Sigmoid colon (tissue), 7 donors: ENCODE data around the gene ADORA1. TPM values are rescaled to one million over a fixed set of nuclear protein-coding genes. Genes with fewer than 3 reads are reported as not detected.

ENCODE experiments used
- DNase-seq: peaks from one replicate; pipeline ENCODE4 v3.0.0-alpha.2; 2019
- H3K27ac ChIP-seq, 4 donors: fragments of 200-600 bp; sonication (generic); one replicate each; pipeline ENCODE4 v1.5.1; 2016 to 2019; ENCODE audit warnings: mild to moderate bottlenecking in 1 of 4
- H3K27me3 ChIP-seq, 3 donors: fragments of 200-600 bp; sonication (generic); one replicate each; pipeline ENCODE4 v1.5.1; 2019; ENCODE audit warnings: mild to moderate bottlenecking in 1 of 3
- H3K36me3 ChIP-seq, 4 donors: fragments of 200-600 bp; sonication (generic); one replicate each; pipeline ENCODE4 v1.5.1; 2016 to 2019
- H3K4me1 ChIP-seq, 4 donors: fragments of 200-600 bp; sonication (generic); one replicate each; pipeline ENCODE4 v1.5.1; 2017 to 2019
- H3K4me3 ChIP-seq, 4 donors: fragments of 200-600 bp; sonication (generic); one replicate each; pipeline ENCODE4 v1.5.1; 2017 to 2019; ENCODE audit warnings: mild to moderate bottlenecking in 2 of 4, moderate library complexity in 1 of 4
- H3K9me3 ChIP-seq, 4 donors: fragments of 200-600 bp in 3 of 4; sonication (generic) in 3 of 4; one replicate each; pipeline versions ENCODE4 v1.5.1 to v1.6.1; 2013 to 2019
- EP300 ChIP-seq, 4 donors: sonication (generic); formaldehyde crosslinking; IDR thresholded peaks; one replicate each; pipeline ENCODE4 v1.6.1; 2017; ENCODE audit warnings: antibody characterized with exemption in 4 of 4
- POLR2A ChIP-seq, 2 donors: fragments of 450-650 bp; IDR thresholded peaks; one replicate each; pipeline ENCODE4 v1.6.1; 2016; ENCODE audit warnings: antibody characterized with exemption in 2 of 2, mild to moderate bottlenecking in 2 of 2, moderate library complexity in 2 of 2
- POLR2AphosphoS5 ChIP-seq, 4 donors: sonication (generic); formaldehyde crosslinking; IDR thresholded peaks; one replicate each; pipeline ENCODE4 v1.6.1; 2017; ENCODE audit warnings: antibody characterized with exemption in 4 of 4
- WGBS, 2 donors: extraction: QIAGEN DNeasy Blood & Tissue Kit; methylation state at CpG; one replicate each; pipeline ENCODE4 v1.1.7; 2013; 5-methylcytosine and 5-hydroxymethylcytosine counted together
- intact Hi-C: fragments of 100-400 bp; cut with DNase I; formaldehyde crosslinking; loops from one replicate; pipeline ENCODE4 v1.15.1; 2023
- polyA plus RNA-seq, 3 donors: library from polyadenylated mRNA; stranded (reverse); fragments of 200-250 nt; gene quantifications; one replicate each; pipeline ENCODE4 v1.2.3, GENCODE V29; 2013
- total RNA-seq, 4 donors: library from RNA; depleted of rRNA; stranded (reverse); fragments of >200 nt; gene quantifications; one replicate each; pipeline ENCODE4 v1.1.0, GENCODE V29; 2016
- TF ChIP-seq, protein P1 (sequence below), 4 experiments: fragments of 450-650 bp in 3 of 4; fragments of 200-600 bp in 1 of 4; IDR thresholded peaks; one replicate each; pipeline ENCODE4 v1.5.1; 2016 to 2019; ENCODE audit warnings: antibody characterized with exemption in 4 of 4, mild to moderate bottlenecking in 3 of 4, moderate library complexity in 2 of 4
- donor health status: healthy with polysubstance abuse.
- donor health status: Bipolar disorder and iron deficiency.
- donor health status: healthy.

Gene ADORA1
- total and polyA plus RNA-seq, 7 donors = 0.33 to 1.3 (median 1.0) TPM; not detected in 3

DNA sequence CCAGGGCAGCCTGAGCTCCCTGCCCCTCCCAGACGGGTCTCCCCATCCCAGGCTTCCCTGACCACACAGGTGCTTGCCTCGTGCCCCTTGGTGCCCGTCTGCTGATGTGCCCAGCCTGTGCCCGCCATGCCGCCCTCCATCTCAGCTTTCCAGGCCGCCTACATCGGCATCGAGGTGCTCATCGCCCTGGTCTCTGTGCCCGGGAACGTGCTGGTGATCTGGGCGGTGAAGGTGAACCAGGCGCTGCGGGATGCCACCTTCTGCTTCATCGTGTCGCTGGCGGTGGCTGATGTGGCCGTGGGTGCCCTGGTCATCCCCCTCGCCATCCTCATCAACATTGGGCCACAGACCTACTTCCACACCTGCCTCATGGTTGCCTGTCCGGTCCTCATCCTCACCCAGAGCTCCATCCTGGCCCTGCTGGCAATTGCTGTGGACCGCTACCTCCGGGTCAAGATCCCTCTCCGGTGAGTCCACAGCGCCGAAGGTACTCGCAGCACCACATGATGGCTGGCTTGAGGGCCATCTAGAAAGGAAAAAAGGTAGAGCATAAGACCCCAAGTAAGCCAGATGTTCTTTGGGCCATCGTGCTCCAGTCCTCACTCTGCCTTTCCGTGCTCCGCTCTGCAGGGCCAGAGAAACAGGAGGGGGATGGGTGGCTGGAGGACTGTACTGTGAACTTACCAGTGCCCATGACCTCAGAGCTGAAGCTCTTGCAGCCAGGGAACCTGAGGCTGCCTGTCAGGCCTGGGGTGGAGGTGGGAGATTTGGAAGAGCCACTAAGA lies 1.4 kb downstream of the ADORA1 start:
- no peak for TF ChIP-seq EP300 (IDR thresholded peaks at IDR 0.05)
- no peak for TF ChIP-seq POLR2AphosphoS5 (IDR thresholded peaks at IDR 0.05)
- TF ChIP-seq POLR2A (IDR thresholded peaks at IDR 0.05) = no peak
- TF ChIP-seq, protein P1, sequence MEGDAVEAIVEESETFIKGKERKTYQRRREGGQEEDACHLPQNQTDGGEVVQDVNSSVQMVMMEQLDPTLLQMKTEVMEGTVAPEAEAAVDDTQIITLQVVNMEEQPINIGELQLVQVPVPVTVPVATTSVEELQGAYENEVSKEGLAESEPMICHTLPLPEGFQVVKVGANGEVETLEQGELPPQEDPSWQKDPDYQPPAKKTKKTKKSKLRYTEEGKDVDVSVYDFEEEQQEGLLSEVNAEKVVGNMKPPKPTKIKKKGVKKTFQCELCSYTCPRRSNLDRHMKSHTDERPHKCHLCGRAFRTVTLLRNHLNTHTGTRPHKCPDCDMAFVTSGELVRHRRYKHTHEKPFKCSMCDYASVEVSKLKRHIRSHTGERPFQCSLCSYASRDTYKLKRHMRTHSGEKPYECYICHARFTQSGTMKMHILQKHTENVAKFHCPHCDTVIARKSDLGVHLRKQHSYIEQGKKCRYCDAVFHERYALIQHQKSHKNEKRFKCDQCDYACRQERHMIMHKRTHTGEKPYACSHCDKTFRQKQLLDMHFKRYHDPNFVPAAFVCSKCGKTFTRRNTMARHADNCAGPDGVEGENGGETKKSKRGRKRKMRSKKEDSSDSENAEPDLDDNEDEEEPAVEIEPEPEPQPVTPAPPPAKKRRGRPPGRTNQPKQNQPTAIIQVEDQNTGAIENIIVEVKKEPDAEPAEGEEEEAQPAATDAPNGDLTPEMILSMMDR (IDR thresholded peaks at IDR 0.05) = no peak
- intact Hi-C loops = loop anchor here (5.0 kb wide), 1 partner anchor 43 kb away; no protein-coding TSS in a partner anchor
- no peaks in the 10 kb centered on the region for H3K9me3 ChIP-seq
- H3K27ac ChIP-seq = no peak overlapping the region
- H3K4me1 ChIP-seq = peaks cover 0 to 27% (median 24%) of the 10 kb centered on the region in 4 donors
- H3K36me3 ChIP-seq = no peaks in the 10 kb centered on the region
- no peak for DNase-seq
- no peak overlapping the region for H3K4me3 ChIP-seq
- peaks cover 0 to 19% (median 18%) of the 10 kb centered on the region in 3 donors for H3K27me3 ChIP-seq
- WGBS, 2 donors = 89 to 90% methylated on average over 29 of the region's 29 CpGs

DNA sequence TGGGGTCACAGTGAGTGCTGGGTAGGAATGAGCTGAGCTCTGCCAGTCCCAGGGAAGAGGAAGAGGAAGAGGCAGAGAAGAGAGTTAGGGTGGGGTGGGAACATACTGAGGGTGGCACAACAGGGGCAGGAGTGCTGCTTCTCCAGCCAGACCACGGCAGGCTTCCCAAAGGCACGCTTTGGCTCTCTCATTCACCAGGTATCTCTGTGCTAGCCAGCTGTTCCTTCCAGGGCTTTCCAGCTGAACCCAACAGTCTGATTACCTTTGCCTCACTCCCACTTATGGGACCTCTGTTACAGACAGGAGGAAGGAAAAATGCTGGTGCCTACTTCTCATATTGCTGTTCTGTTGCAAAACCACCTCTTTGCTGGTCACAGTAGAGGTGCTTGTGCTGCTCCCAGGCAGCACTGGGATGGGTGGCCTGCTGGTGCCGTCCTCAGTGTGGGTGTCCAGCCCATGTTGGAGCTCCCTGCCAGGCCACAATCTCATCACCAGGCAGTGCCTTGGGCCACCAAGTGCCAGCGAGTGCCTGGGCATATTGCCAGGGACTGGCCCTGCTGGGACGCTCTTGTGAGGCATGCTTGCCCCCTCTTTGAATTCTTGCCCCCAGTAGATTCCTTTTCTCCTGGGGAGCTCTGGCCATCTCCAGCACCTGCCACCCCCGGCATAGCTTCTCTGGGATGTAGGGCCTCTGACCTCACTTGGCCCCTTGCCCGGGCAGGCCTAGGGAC lies 2.1 kb downstream of the ADORA1 start:
- TF ChIP-seq, protein P1 (IDR thresholded peaks at IDR 0.05) = no peak
- TF ChIP-seq POLR2AphosphoS5 (IDR thresholded peaks at IDR 0.05) = no peak
- no peak for TF ChIP-seq EP300 (IDR thresholded peaks at IDR 0.05)
- no peak for TF ChIP-seq POLR2A (IDR thresholded peaks at IDR 0.05)
- H3K4me3 ChIP-seq = no peak overlapping the region
- no peak overlapping the region for H3K27ac ChIP-seq
- intact Hi-C loops = loop anchor here (5.0 kb wide), 1 partner anchor 43 kb away; no protein-coding TSS in a partner anchor
- H3K9me3 ChIP-seq = no peaks in the 10 kb centered on the region
- H3K4me1 ChIP-seq = peaks cover 0 to 27% (median 24%) of the 10 kb centered on the region in 4 donors
- H3K36me3 ChIP-seq = no peaks in the 10 kb centered on the region
- H3K27me3 ChIP-seq = peaks cover 0 to 14% (median 12%) of the 10 kb centered on the region in 3 donors
- no peak for DNase-seq
- WGBS, 2 donors = 40 to 66% methylated on average over 7 of the region's 7 CpGs

DNA sequence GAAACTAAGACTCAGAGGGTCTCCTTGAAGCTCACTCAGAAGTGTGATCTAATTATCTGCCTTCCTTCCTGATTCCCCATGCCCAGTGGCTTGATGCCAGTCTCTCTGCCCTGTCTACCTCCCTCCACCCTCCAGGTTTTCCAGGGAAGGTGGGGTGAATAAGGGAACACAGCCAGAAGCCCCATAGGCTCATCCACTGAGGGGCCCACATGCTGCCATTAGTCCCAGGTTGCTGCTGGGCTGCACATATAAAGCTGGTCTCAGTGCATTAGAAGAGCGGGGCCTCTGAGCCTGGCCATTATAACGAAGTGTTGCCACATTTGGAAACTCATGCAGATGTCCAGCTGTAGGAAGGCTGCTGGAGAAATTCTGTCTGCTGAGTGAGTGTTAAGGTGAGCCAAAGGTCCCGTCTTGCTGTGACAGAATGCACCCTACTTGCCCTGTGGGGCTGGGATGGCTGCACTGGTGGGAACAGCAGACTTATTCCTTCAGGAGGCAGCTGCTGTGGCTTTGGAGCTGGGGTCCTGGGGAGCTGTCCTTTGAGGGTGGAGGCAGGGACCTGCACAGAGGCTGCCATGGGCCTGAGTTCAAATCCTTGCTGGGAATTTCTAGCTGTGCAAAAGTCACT lies 2.9 kb downstream of the ADORA1 start:
- Histone ChIP-seq H3K36me3 (no peaks in the 10 kb centered on the region), H3K9me3 (no peaks in the 10 kb centered on the region), H3K27ac (no peak overlapping the region), H3K4me1 (peaks cover 0 to 27% (median 24%) of the 10 kb centered on the region in 4 donors), H3K27me3 (peaks cover 0 to 9% (median 4%) of the 10 kb centered on the region in 3 donors), H3K4me3 (no peak overlapping the region)
- 82 to 85% methylated on average over 3 of the region's 3 CpGs for WGBS, 2 donors
- TF ChIP-seq, protein P1 (IDR thresholded peaks at IDR 0.05) = no peak
- TF ChIP-seq POLR2A (IDR thresholded peaks at IDR 0.05) (no peak), POLR2AphosphoS5 (IDR thresholded peaks at IDR 0.05) (no peak), EP300 (IDR thresholded peaks at IDR 0.05) (no peak)
- intact Hi-C loops = no loop called here
- peak; percentile 41 for DNase-seq

DNA sequence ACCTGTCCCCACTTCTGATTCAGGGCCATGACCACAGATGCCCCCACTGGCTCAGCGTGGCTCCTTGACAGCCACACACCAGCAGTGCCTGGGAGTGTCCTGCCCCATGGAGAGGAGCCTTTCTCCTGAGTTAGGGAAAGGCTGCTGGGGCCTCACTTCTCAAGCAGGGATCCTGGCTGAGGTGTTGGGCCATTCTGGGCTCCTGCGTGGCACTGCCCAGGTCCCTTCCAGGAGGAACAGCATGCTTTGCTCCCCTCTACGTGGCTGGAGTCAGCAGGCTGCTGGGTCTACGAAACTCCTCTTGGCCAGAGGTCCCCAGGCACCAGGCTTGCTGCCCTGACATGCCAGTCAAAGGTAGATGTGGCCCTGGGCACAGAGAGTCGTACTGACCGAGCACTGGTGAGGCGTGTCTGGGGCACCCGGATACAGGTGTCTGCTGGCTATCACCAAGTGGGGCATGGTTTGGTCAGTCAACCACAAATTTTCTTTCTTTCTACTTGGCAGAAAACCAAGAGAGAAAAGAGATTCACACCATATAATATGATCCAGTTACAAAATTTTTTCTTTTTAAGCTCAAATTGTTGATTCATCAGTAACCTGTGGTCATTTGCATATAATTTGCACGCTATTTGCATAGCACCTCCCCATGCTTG lies 4.1 kb downstream of the ADORA1 start:
- 91% methylated on average over 9 of the region's 9 CpGs for WGBS, 2 donors
- H3K36me3 ChIP-seq = no peaks in the 10 kb centered on the region
- TF ChIP-seq POLR2A (IDR thresholded peaks at IDR 0.05) = no peak
- TF ChIP-seq, protein P1 (IDR thresholded peaks at IDR 0.05) = no peak
- no peak for TF ChIP-seq POLR2AphosphoS5 (IDR thresholded peaks at IDR 0.05)
- no peak for TF ChIP-seq EP300 (IDR thresholded peaks at IDR 0.05)
- peak; percentile 26 for DNase-seq
- peaks cover 0 to 23% (median 20%) of the 10 kb centered on the region in 4 donors for H3K4me1 ChIP-seq
- H3K9me3 ChIP-seq = no peaks in the 10 kb centered on the region
- H3K4me3 ChIP-seq = no peak overlapping the region
- intact Hi-C loops = no loop called here
- H3K27me3 ChIP-seq = peaks cover 0 to 5% (median 0%) of the 10 kb centered on the region in 3 donors
- H3K27ac ChIP-seq = no peak overlapping the region
